Endothelial cell (in vitro differentiated cells): Measurements from ENCODE around the gene TSPEAR. TPM values are rescaled to one million over a fixed set of nuclear protein-coding genes. Genes with fewer than 3 reads are reported as not detected.

ENCODE experiments used
- DNase-seq: peaks from one replicate; pipeline ENCODE4 v3.0.0; 2021; ENCODE audit warnings: low spot score
- H3K27ac Mint-ChIP-seq: one replicate; pipeline ENCODE4 v1.8.0; 2021; ENCODE audit warnings: mixed read lengths, inconsistent platforms; ENCODE audit not compliant: unreplicated experiment
- H3K27me3 Mint-ChIP-seq: one replicate; pipeline ENCODE4 v1.8.0; 2021; ENCODE audit warnings: mild to moderate bottlenecking, moderate library complexity, mixed read lengths, inconsistent platforms; ENCODE audit not compliant: unreplicated experiment
- H3K36me3 Mint-ChIP-seq: one replicate; pipeline ENCODE4 v1.8.0; 2021; ENCODE audit warnings: mild to moderate bottlenecking, low read depth, mixed read lengths, inconsistent platforms; ENCODE audit not compliant: unreplicated experiment
- H3K4me1 Mint-ChIP-seq: one replicate; pipeline ENCODE4 v1.8.0; 2021; ENCODE audit warnings: mild to moderate bottlenecking, mixed read lengths, inconsistent platforms; ENCODE audit not compliant: unreplicated experiment
- H3K4me3 Mint-ChIP-seq: one replicate; pipeline ENCODE4 v1.8.0; 2021; ENCODE audit warnings: mild to moderate bottlenecking, mixed read lengths, inconsistent platforms; ENCODE audit not compliant: unreplicated experiment
- H3K9me3 Mint-ChIP-seq: one replicate; pipeline ENCODE4 v1.8.0; 2021; ENCODE audit warnings: mixed read lengths, inconsistent platforms; ENCODE audit not compliant: unreplicated experiment
- total RNA-seq: library from RNA; stranded (reverse); fragmentation: NEBNext Ultra II Directional; extraction: Animal tissue kit (Norgen Biotek cat#: 25700); gene quantifications from one replicate; pipeline ENCODE4 v1.2.1, GENCODE V29; 2021; ENCODE audit not compliant: unreplicated experiment
- TF ChIP-seq, protein P1 (sequence below): fragments of 200-600 bp; sonication (generic); IDR thresholded peaks from one replicate; pipeline ENCODE4 v1.5.0; 2021; ENCODE audit warnings: antibody characterized with exemption; ENCODE audit not compliant: unreplicated experiment

Gene TSPEAR
- total RNA-seq, 1 donor from 2014 or later = not detected

DNA sequence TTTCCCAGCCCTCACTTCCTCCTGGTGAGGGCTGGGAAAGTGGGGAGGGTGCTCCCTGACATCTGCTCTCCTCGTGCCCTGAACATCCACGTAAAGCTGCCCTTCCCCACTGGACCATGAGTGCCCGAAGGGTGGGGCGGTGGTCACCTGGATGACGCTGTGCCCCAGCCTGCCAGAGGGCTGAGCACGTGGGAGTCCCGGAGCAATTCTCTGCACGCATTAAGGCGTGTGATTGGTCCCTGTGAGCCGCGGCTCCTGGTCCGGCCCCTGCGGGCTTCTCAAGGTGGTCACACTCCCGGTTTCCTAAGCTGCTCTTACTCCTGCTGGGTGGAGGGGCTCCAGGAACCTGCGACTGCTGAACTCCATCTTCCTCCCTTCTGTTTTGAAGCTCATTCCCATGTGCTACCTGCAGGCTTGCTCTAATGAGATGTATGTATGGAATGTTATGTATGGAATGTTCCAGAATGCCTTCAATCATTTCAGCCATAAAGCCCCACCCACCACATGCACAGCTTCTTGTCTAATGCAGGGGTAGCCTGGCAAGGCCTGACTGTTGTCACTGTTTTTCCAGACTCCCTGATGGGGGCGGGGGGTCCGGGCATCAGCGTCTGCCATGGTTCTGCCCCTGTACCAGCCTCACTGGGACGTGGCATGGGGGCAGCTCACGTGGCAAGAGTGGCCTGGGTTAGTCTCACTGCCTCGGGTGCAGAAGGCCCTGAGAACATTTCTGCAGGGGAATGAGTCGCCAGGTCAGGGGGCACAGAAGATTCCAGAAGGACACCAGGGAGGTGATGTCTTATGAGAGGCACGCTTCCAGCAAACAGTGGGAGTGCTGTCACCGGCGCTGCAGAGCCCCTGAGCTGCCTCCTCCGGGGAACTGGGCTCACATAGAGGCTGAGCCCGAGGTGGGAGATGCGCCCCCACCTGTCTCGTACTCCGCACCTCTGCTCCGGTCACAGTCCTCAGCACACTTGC lies 190.8 kb downstream of the TSPEAR start:
- TF ChIP-seq, protein P1, sequence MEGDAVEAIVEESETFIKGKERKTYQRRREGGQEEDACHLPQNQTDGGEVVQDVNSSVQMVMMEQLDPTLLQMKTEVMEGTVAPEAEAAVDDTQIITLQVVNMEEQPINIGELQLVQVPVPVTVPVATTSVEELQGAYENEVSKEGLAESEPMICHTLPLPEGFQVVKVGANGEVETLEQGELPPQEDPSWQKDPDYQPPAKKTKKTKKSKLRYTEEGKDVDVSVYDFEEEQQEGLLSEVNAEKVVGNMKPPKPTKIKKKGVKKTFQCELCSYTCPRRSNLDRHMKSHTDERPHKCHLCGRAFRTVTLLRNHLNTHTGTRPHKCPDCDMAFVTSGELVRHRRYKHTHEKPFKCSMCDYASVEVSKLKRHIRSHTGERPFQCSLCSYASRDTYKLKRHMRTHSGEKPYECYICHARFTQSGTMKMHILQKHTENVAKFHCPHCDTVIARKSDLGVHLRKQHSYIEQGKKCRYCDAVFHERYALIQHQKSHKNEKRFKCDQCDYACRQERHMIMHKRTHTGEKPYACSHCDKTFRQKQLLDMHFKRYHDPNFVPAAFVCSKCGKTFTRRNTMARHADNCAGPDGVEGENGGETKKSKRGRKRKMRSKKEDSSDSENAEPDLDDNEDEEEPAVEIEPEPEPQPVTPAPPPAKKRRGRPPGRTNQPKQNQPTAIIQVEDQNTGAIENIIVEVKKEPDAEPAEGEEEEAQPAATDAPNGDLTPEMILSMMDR = no peak
- H3K36me3 Mint-ChIP-seq = no peaks in the 10 kb centered on the region
- H3K4me1 Mint-ChIP-seq = no peaks in the 10 kb centered on the region
- no peaks in the 10 kb centered on the region for H3K27me3 Mint-ChIP-seq
- H3K9me3 Mint-ChIP-seq = no peaks in the 10 kb centered on the region
- DNase-seq = no peak
- H3K4me3 Mint-ChIP-seq = no peak overlapping the region
- no peak overlapping the region for H3K27ac Mint-ChIP-seq

DNA sequence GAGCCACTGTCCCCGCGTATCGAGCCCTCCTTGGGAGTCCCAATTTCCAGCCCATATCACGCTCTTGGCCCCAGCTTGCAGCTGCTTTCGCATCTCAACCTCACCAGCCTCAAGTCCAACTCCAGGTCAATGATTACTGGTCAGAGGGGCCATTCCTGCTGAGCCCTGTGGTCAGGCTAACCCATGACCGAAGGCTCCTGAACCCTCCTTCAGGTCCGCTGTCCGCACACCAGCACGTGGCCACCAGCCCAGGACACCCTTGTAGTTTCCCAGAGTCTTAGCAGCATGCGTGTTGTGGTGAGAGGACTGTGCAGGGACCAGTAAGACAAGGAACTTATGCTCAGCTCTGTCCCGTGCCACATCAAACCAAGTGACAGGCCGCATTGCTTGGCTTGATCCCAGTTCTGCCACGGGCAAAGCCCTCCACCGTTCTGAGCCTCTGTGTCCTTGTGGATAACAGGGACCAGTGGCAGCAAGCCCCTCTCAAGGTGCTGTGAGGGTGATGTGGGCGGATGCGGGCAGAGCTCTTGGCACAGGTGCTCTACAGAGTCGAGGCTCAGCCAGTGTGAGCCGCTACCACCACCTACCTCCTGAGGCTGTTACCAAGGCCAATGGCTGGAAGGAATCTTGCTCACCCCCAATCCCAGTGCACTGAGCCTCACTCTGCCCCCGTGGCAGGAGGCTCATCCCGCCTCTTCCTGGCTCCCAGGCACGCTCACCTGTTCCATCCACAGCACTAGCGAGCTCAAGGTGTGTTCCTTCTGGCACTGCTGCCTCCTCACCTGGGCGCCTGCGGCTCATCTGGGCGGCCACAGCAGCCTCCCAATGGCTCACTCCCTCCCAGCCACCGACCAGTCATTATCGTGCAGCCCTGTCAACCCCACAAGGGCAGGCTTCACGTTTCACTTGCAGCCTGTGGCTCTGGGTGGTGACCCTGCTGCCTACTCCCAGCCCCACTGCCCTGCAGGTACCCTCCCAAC lies 191.7 kb downstream of the TSPEAR start:
- Mint-ChIP-seq H3K27ac (no peak overlapping the region), H3K36me3 (peaks cover 4% of the 10 kb centered on the region), H3K4me3 (peak overlapping the region; percentile 19), H3K4me1 (no peaks in the 10 kb centered on the region), H3K27me3 (peaks cover 1% of the 10 kb centered on the region), H3K9me3 (no peaks in the 10 kb centered on the region)
- DNase-seq = no peak
- TF ChIP-seq, protein P1 = no peak

DNA sequence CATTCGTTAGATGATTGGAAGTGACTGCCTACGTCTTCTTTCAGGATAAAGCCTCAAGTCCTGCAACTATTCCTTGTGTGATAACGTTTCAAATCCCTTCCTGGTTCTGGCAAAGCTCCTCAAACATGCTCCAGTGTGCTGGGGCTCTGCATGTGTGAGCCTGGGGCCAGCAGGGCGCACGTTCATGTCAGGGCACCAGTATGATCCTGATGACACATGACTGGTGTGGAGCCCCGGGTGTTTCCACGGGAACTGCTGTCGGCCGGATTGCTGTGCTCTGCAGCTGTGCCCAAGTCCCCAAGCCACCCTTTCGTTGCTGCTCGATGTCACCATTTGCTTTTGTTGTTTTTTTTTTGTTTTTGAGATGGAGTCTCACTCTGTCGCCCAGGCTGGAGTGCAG lies 192.7 kb downstream of the TSPEAR start:
- no peak for DNase-seq
- TF ChIP-seq, protein P1 = no peak
- Mint-ChIP-seq H3K9me3 (no peaks in the 10 kb centered on the region), H3K27me3 (peaks cover 1% of the 10 kb centered on the region), H3K4me1 (no peaks in the 10 kb centered on the region), H3K36me3 (peaks cover 4% of the 10 kb centered on the region), H3K4me3 (no peak overlapping the region), H3K27ac (no peak overlapping the region)

DNA sequence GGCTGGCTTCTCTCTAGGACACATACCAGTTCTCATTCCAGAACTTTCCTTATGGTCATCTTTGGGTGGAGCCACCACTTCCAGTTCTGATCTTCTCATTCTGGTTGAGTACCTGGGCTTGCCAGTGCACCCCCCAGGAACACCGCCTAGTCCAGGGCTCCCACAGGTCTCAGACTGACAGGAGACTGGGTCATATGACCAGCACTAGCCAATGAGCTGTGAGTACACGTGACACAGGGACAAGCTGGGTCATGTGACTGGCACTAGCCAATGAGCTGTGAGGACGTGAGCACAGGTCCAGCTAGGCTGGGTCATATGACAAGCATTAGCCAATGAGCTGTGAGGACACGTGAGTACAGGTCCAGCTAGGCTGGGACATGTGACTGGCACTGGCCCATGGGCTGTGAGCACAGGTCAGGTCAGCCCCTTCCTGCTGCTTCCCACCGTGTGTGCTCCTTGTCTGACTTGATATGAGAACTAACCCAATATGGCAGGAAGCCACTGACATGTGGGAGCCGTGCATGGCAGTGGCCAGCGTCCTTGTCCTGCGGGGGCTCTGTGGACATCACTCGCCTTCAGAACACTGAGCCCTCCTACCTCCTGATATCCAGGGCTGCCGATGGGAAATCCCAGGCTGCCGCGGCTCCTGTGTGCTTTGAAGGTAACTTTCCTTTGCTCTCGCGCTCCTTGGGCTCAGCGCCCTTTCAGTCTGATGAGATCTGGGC lies 194.0 kb downstream of the TSPEAR start:
- TF ChIP-seq, protein P1 = no peak
- no peak for DNase-seq
- H3K4me1 Mint-ChIP-seq = no peaks in the 10 kb centered on the region
- no peaks in the 10 kb centered on the region for H3K9me3 Mint-ChIP-seq
- peaks cover 4% of the 10 kb centered on the region for H3K36me3 Mint-ChIP-seq
- no peak overlapping the region for H3K27ac Mint-ChIP-seq
- peaks cover 2% of the 10 kb centered on the region for H3K27me3 Mint-ChIP-seq
- no peak overlapping the region for H3K4me3 Mint-ChIP-seq
